Left ventricle myocardium inferior (tissue), 1 donor: ENCODE data around the gene RSAD2. TPM values are rescaled to one million over a fixed set of nuclear protein-coding genes. Genes with fewer than 3 reads are reported as not detected.
A peak's percentile ranks its signal among the peaks of the same experiment; 100 is the strongest.

Source experiments
- DNase-seq: peaks from one replicate; pipeline ENCODE4 v3.0.0-alpha.2; 2020
- H3K27ac ChIP-seq: fragments of 200-600 bp; replicated peaks from 2 replicates; pipeline ENCODE4 v1.8.0; 2021
- H3K27me3 ChIP-seq: fragments of 200-600 bp; 2 replicates; pipeline ENCODE4 v1.8.0; 2021; ENCODE audit warnings: low read depth
- H3K36me3 ChIP-seq: fragments of 200-600 bp; 2 replicates; pipeline ENCODE4 v1.8.0; 2021
- H3K4me1 ChIP-seq: fragments of 200-600 bp; 2 replicates; pipeline ENCODE4 v1.8.0; 2021
- H3K4me3 ChIP-seq: fragments of 200-600 bp; 2 replicates; pipeline ENCODE4 v1.8.0; 2021; ENCODE audit warnings: mild to moderate bottlenecking, moderate library complexity
- H3K9me3 ChIP-seq: fragments of 200-600 bp; replicated peaks from 2 replicates; pipeline ENCODE4 v1.8.0; 2021
- CTCF ChIP-seq: fragments of 200-600 bp; IDR thresholded peaks from 2 replicates; pipeline ENCODE4 v1.8.0; 2021; ENCODE audit warnings: antibody characterized with exemption, mild to moderate bottlenecking, borderline replicate concordance
- intact Hi-C: fragments of 100-400 bp; cut with micrococcal nuclease; formaldehyde crosslinking; loops from one replicate; pipeline ENCODE4 v1.11.0; 2022
- total RNA-seq: library from RNA; stranded (reverse); fragmentation: NEBNext Ultra II Directional; extraction: Animal tissue kit (Norgen Biotek cat#: 25700); gene quantifications from one replicate; pipeline ENCODE4 v1.2.1, GENCODE V29; 2021
- donor health status: DM: no; HTN: yes; CAD: no; lungs with severe emphysema.

Gene RSAD2
- total RNA-seq, 1 donor from 2014 or later: 2.4 TPM

- intact Hi-C loops: no loop called here
Measured at GRCh38 chr2:6874032-6874431, 3.5 kb upstream of the RSAD2 start.

GRCh38 chr2:6876309-6876708, 1.3 kb upstream of the RSAD2 start:
- H3K27me3 ChIP-seq: no peaks in the 10 kb centered on the region
- no peaks in the 10 kb centered on the region for H3K9me3 ChIP-seq
- peaks cover 26% of the 10 kb centered on the region for H3K4me1 ChIP-seq
- DNase-seq: no peak
- H3K27ac ChIP-seq: no peak overlapping the region
- H3K4me3 ChIP-seq: no peak overlapping the region
- intact Hi-C loops: no loop called here
- TF ChIP-seq CTCF: no peak
- no peaks in the 10 kb centered on the region for H3K36me3 ChIP-seq

More at GRCh38 chr2:6874032-6874431, 3.5 kb upstream of the RSAD2 start:
- no peak overlapping the region for H3K27ac ChIP-seq
- TF ChIP-seq CTCF: no peak
- no peak for DNase-seq
- no peak overlapping the region for H3K4me3 ChIP-seq
- no peaks in the 10 kb centered on the region for H3K36me3 ChIP-seq
- H3K4me1 ChIP-seq: peaks cover 20% of the 10 kb centered on the region
- H3K9me3 ChIP-seq: no peaks in the 10 kb centered on the region
- H3K27me3 ChIP-seq: no peaks in the 10 kb centered on the region

GRCh38 chr2:6878549-6878948, 972 bp downstream of the RSAD2 start:
- no peak for DNase-seq
- H3K4me3 ChIP-seq: peak overlapping the region; percentile 67
- H3K27me3 ChIP-seq: no peaks in the 10 kb centered on the region
- peak overlapping the region; percentile 81 for H3K27ac ChIP-seq
- peaks cover 48% of the 10 kb centered on the region for H3K4me1 ChIP-seq
- no peaks in the 10 kb centered on the region for H3K9me3 ChIP-seq
- no peaks in the 10 kb centered on the region for H3K36me3 ChIP-seq
- intact Hi-C loops: no loop called here
- no peak for TF ChIP-seq CTCF

- H3K9me3 ChIP-seq: no peaks in the 10 kb centered on the region
- H3K27me3 ChIP-seq: no peaks in the 10 kb centered on the region
- H3K27ac ChIP-seq: peak overlapping the region; percentile 81
- no peak for TF ChIP-seq CTCF
- peaks cover 53% of the 10 kb centered on the region for H3K4me1 ChIP-seq
- no peaks in the 10 kb centered on the region for H3K36me3 ChIP-seq
- H3K4me3 ChIP-seq: peak overlapping the region; percentile 67
- intact Hi-C loops: no loop called here
- no peak for DNase-seq
Measured at GRCh38 chr2:6879011-6879410, 1.4 kb downstream of the RSAD2 start.

- no peak for TF ChIP-seq CTCF
- DNase-seq: no peak
- H3K27ac ChIP-seq: peak overlapping the region; percentile 81
- no peaks in the 10 kb centered on the region for H3K9me3 ChIP-seq
- intact Hi-C loops: no loop called here
- no peaks in the 10 kb centered on the region for H3K27me3 ChIP-seq
- H3K4me3 ChIP-seq: peak overlapping the region; percentile 13
- no peaks in the 10 kb centered on the region for H3K36me3 ChIP-seq
- H3K4me1 ChIP-seq: peaks cover 58% of the 10 kb centered on the region
Measured at GRCh38 chr2:6880200-6880733, 2.7 kb downstream of the RSAD2 start.

GRCh38 chr2:6881046-6881445, 3.5 kb downstream of the RSAD2 start:
- Histone ChIP-seq H3K4me1 (peaks cover 58% of the 10 kb centered on the region), H3K9me3 (no peaks in the 10 kb centered on the region), H3K36me3 (no peaks in the 10 kb centered on the region), H3K27ac (peak overlapping the region; percentile 81), H3K4me3 (no peak overlapping the region), H3K27me3 (no peaks in the 10 kb centered on the region)
- TF ChIP-seq CTCF: no peak
- intact Hi-C loops: no loop called here
- DNase-seq: no peak
